GM18505 (cell line): ENCODE results near the gene RPL18A.

Experiments
- ATAC-seq: cut with Tn5 transposase; IDR thresholded peaks from one replicate; pipeline ENCODE4 v1.9.1; 2021; ENCODE audit not compliant: unreplicated experiment
- POLR2A ChIP-seq: IDR thresholded peaks from 4 replicates; pipeline ENCODE4 v1.6.1; 2011; ENCODE audit warnings: borderline replicate concordance; ENCODE audit not compliant: insufficient read depth, insufficient read length; ENCODE audit errors: extremely low read depth

RPL18A gene

DNA sequence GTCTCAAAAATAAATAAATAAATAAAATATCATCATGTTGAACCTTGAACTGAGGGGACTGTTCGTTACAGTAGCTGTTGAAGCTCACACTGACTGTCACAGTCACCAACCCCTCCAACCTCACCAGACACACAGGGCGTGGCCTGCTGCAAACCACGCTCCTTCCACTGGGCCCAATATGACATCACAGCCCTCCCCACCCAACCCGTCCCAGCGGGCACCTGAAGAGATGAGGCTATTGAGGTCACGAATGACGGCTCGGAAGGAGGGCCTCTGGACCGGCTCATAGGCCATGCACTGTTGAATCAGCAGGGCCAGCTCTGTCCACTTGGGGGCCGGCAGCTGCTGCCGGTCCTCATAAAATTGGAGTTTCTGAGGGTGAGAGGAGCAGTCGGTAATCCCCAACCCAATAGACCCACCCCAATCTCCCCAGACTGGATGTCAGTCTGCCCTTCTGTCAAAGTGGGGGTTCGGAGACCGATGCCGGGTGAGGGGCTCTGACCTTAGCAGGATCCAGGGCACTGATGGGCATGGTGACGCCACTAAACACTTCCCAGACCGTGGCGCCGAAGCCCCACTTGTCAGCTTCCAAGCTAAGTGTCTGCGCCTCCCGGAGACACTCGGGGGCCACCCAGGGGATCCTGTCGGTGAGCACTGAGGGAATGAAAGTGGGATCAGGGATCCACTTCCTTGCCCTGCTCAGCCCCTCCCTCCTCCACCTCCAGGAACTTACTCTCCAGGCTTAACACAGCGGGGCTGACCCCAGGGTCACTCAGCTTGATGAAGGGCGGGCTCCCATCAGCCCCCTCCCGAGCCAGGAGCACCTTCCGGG lies 25.1 kb upstream of the RPL18A start:
- ATAC-seq, result no peak
- no peak for TF ChIP-seq POLR2A

DNA sequence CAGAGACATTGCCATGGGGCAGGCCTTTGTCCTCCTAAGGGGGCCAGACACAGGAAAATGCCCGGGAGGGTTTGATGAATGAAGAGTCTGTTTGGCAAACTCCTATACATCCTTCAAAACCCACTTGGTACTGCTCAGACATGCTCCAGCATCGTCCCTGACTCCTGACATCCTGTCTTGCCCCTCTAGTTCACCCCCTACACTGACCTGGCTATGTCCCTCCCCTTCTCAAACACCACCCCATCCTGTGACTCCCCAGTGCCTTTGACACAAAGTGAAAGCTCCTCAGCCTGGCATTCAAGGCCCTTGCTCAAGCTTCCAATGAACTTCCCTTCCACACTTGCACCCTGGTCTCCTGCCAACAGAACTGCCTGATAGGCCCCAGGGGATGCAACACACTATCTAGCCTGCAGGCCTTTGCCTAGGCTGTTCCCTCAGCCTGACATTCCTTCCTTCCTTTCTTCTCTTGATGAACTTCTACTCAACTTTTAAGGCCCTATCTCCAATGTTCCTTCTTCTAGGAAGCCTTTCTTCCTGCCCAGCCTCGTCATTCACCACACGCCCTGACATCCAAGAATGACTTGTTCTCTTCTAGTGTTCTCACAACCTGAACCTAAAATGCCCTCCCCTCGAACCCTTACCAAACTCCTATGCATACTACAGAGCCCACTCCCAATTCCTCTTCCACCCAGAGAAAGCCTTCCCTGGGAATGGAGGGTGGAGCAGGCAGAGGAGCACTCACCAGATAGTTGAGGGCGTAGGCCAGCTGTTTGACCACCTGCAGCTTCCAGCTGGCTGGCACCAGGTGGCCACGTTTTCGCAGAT lies 24.3 kb upstream of the RPL18A start:
- no peak for TF ChIP-seq POLR2A
- no peak for ATAC-seq

DNA sequence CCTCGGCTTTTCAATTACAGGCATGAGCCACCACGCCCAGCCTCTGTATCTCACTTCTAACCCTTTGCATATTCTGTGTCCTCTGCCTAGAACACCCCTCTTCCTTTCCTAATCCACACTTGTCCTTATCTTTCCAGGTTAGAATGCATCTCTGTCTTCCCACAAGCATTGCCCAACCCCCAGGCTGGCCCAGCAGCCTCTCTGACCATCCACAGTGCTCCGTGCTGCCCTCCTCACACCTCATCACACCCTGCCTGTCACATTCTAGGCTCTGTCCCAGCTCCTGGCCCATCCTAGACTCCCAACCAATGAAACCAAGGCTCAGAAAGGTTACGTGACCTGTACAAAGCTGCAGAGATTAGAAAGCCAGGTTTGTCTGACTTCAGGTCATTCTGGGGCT lies 23.2 kb upstream of the RPL18A start:
- TF ChIP-seq POLR2A, result no peak
- ATAC-seq, result no peak

DNA sequence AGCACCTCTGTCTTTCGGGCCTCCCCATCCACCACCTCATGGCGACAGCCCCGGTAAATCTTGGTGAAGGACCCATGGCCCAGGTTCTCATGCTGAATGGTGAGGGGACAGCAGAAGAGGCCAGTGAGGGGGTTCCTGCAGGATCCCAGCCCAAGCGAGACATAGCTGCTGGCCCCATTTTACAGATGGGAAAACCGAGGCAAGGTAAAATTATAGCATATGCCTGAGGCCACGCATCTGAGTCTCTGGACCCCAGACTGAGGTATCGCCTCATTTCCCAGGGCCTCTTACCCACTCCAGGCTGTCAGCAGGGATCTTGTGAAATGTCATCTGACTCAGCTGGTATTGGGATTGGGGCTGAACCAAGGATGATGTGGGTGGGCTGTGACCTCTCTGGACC lies 21.7 kb upstream of the RPL18A start:
- ATAC-seq, result no peak
- TF ChIP-seq POLR2A, result no peak

DNA sequence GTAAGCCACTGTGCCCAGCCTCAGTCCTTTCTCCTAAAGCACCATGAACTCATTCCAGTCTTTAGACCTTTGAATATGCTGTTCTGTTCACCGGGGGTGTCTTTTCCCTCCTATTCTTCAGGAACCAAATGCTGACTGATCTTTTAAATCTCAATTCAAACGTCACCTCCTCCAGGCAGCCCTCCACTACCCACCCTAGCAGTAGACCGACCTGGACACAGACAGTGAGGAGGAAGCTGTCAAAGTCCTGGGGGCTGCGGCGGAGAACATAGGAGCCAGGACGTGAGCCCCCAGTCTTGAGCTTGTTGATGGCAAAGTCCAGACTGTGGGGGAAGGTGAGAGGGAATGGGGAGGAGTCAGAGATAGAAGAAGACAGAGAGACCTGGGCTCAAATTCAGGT lies 19.7 kb upstream of the RPL18A start:
- no peak for ATAC-seq
- no peak for TF ChIP-seq POLR2A

DNA sequence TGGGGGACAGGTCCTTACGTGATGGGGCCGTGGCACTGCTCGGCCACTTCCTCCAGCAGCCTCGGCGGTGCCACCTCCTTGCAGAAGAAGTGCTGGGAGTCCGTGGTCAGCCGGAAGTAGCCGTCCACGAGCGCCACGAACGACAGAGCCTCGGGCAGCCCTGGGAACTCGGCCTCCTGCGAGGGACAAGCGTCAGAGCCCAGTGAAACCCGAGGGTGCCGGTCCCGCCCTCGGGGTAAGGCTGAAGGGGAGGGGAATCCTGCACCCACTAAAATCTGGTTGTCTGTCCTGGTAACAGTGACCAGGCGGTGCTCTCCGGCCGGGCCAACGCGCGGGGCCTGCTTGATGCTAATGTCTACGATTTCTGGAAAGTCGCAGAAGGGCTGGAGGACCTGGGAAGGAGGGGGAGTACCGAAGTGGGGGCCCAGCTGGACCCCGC lies 18.3 kb upstream of the RPL18A start:
- no peak for TF ChIP-seq POLR2A
- no peak for ATAC-seq

DNA sequence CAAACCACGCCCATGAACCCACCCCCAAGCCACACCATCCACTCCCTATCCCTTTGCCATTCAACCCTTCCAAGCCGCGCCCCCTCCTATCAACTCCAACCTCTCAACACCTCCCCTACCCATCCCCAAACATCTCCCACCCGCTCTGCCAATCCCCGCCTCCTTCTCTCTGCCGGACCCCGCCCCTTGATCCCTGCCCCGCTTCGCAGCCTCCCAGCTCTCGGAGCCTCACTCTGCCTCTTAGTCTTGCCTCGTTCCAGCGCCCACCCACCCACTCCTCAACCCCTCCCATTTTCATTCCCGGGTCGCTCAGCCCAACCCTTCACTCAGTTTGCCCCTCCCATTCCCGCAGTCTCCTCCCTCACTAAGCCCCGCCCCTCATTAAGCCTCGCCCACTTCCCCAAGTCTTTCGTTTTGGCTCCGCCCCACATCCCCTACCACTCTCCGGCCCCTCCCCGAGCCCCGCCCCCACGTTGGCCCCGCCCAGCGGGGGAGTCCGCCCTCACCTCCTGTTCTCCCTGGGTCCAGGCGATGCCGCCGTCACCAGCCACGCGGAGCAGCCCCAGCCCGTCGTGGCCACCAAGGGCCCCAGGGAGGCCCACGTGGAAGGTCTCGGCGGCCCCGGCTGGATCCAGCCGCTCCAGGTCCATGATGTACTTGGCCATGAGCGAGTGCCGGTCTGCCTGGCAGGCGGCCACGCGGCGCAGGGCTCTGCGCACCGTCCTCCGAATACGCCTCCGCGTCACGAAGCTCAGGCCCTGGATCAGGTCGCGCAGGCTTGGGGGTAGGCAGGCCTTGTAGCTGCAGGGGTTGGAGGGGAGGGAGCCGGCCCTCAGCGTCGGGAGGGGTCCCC lies 17.7 kb upstream of the RPL18A start:
- no peak for ATAC-seq
- no peak for TF ChIP-seq POLR2A

DNA sequence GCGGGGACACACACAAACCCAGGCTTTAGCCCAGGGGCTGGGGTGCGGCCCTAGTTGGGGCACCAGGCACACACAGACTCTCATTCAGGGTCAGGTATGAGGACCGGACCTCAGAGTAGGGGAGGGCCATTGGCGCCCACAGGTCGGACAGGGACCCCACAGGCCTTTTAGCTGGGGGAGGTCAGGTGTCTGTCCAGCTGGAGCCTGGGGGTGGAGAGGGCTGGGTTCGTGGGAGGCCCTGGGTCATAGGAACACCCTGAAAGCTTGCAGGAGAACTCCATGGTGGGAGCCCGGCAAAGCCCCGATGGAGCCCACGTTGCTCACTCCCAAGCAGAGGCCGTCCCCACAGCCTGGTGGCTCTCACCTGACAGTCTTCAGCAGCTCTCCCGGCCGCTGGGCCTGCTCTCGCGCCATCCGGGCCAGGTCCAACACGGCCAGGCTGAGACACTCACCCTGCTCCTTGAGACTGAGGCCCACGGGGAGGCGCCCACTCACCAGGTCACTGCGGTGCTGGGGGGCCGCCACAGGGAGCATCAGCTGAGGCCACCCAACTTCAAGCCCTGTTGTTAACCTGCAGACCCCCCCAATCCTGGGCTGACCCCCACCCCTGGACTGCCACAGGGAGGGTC lies 16.9 kb upstream of the RPL18A start:
- TF ChIP-seq POLR2A, result no peak
- ATAC-seq, result no peak

DNA sequence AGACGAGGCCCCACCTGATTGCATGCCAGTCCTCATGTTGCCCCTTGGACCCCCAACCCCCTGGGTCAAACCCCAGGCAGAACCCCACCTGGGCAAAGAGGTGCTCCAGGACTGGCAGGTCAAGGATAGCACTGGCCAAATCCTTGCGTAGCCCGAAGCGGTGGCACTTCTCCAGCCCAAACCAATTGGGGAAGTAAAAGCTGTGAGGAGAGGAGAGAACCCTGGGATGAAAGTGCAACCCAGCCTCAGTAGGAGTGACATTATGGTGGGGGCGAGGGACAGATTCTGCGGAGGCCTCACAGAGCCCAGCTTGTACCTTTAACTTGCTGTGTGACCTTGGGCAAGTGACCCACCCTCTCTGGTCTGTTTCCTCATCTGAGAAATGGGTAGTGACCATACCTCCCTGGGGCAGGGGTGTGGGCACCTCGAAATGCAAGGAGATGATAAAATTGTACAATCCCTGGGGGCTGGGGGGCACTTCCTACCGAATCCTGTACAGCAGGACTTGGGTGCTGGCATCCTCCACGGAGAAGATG lies 16.4 kb upstream of the RPL18A start:
- TF ChIP-seq POLR2A, result peak; percentile 15
- no peak for ATAC-seq

DNA sequence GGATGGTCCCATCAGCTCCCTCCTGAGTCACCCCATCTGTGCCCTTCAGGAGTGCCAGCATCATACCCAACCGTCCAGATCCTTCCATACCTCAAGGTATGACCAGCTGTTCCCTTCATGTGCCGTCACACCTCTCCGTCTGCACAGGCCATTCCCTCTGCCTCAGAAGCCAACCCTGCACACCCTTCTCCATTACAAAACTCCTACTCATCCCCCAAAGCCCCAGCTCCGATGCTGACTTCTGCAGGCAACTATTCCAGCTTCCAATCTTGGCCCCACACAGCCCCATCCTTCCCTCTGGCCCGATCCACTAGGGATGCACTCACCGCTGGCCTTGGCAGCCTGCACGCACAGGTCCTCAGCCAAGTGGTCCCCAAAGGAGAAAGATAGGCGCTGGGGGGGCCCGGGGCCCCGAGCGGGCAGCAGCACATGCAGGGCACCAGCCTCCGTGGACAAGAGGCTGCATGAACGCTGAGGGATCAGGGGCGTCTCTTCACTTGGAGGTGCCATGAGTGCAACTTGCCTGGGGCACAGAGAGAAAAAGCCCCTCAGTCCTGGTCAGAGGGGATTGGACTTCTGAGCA lies 15.7 kb upstream of the RPL18A start:
- no peak for ATAC-seq
- TF ChIP-seq POLR2A, result no peak

DNA sequence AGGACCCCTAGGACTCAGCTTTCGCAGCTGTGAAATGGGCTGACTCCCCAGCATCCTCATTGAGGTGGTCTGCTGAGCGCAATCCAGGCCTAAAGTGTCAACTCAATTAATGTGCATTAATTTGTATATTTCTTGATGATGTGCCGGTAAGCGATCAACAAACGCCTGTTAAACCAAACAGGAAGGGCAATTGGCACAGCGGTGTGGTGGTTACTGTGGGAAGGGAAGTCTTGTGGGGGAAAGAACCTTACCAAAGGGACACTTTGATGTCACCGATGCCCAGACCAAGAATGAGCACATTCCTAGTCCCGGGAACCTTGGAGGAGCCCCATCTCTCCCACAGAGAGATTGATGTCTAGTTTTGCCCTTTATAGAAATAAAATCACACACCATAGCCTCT lies 13.6 kb upstream of the RPL18A start:
- no peak for ATAC-seq
- no peak for TF ChIP-seq POLR2A

DNA sequence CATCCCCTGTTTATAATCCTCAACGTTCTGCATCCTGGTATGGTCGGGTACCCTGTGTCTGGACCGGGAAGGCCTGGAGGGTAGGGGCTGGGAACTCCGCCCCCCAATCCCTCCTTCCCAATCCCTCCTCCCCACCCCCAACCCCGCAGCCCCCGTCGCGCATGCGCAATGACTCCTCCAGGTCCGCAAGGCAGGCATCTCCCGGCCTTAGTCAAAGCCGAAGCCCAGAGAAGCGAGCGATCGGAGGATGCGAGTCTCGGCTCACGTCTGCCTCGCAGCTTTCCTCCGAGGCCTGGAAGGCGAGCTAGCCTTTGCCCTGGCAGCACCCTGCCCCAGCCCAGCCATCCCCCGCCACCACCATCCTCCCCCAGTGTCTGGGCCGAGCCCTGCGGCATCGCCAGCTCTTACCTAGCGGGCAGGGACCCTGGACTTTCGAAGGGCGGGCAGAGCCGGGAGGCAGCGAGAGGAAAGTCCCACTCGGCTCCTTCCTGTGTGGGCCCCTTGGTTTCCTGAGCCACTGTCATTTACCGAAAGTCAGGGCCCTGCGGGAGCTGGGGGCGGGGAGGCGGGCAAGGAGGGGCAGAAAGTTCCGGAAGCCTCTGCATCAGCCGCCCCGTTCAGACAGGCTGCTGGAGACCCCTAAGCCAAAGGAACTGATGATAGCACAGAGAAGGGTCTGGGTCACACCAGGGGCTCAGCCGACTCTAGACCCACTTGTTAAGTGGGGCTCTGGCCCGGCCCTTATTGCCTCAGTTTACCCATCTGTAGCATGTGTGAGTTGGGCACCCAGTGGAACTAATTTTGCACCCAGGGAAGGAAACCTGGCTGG lies 12.0 kb upstream of the RPL18A start, which contains the start of gene JAK3:
TSS of gene JAK3 (minus strand) at position 445 of the 829 bp plus-strand sequence. CDS start 3,565 bp downstream, outside the sequence.
- peak; percentile 92 for TF ChIP-seq POLR2A
- peak; percentile 55 for ATAC-seq
